GM19324 (cell line): Measurements from ENCODE around the gene HLA-DQA1.
"Not testable (repeated sequence)": the region's sequence is repeated elsewhere in the genome, so short reads cannot be mapped to it uniquely, and the experiment has no call there.

ENCODE experiments used
- ATAC-seq: cut with Tn5 transposase; IDR thresholded peaks from one replicate; pipeline ENCODE4 v1.9.1; 2021; ENCODE audit warnings: mild to moderate bottlenecking, moderate library complexity; ENCODE audit not compliant: unreplicated experiment, low FRiP score

Gene HLA-DQA1

DNA sequence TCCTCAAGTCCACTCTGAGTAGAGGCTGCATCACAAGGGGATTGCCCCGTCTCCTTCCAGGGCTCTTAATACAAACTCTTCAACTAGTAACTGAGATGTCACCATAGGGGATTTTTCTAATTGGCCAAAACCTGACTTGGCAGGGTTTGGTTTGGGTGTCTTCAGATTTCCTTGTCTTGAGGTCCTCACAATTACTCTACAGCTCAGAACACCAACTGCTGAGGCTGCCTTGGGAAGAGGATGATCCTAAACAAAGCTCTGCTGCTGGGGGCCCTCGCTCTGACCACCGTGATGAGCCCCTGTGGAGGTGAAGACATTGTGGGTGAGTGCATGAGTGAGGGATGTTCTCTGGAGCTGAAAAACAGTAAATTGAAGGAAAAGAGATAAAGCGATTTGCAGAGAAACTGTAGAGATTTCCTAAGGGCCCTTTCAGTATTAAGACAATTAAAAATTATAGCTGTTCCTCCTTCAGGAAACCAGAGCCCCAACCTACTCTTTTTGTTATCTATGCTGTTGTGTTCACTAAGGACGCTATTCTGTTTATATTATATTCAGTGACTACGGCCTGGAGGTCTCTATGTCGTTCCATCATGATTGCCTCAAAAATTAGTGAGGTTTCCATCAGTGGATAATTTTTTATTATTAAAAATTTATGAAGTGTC is at the start of gene HLA-DQA1:
HLA-DQA1 (plus strand) TSS at position 188 of the 662 bp plus-strand sequence; CDS start at position 241, 53 bp downstream.
- ATAC-seq, result peak; percentile 76

DNA sequence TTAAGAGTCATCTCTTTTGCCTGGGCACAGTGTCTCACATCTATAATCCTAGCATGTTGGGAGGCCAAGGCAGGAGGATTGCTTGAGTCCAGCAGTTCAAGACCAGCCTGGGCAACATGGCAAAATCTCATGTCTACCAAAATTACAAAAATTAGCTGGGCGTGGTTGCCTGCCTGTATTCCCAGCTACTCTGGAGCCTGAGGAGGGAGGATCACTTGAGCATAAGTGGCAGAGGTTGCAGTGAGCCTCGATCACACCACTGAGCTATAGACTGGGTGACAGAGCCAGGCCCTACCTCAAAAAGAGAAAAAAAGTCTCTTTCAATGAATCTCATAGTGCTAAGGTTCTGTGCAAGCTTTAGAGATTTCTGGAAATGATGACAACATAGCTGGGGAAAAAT is 49.0 kb upstream of the HLA-DQA1 start:
- no peak for ATAC-seq

DNA sequence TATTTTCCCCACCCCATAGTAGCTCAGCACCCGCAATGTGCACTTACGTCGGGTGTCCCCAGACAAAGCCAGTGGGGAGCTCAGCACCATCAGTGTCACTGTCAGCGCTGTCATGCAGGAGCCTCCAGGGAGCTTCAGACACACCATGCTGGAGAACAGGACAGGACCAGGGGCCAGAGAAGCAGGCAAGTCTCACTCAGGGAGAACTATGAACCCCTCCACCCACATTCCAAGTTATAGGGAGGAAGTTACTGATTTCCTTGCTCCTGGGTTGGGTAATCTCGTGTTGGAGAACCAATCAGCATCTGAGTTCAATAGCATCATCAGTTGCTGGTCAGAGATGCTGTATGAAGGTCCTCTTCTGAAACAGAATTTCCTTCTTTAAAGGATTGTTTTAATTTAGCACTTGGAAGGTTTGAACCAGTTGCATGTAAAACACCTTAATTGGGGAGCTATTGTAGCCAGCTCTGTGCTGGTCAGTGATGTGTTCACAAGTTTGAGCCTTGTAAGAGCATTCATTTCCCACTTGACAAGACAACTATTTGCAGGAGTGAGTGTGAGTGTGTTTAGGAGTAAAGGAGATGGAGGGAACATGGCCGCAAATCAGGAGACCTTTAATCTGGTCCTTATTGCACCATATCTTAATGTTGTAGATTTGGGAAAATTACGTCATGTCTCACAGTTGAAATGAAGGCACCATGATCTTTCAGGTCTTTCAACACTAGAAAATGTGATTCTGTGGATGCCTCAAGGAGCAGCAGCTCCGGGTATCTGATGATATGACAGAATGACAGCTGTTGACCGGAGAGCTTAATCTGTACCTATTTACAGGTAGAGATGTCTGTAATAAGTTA is 47.4 kb upstream of the HLA-DQA1 start, which contains the start of gene HLA-DRB1:
HLA-DRB1 (minus strand) TSS at position 253 of the 854 bp plus-strand sequence; CDS start at position 147, 106 bp downstream.
- peak; percentile 92 for ATAC-seq

DNA sequence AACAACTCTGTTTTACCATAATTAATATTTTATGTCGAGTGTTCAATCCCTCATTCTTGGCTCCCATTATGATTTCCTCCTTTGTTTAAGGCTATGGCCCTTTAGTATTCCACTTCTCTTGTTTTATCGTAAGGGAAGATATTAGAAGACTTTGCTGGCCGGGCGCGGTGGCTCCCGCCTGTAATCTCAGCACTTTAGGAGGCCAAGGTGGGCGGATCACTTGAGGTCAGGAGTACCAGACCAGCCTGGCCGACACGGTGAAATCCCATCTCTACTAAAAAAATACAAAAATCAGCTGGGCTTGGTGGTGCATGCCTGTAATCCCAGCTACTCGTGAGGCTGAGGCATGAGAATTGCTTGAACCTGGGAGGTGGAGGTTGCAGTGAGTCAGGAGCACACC is 46.5 kb upstream of the HLA-DQA1 start:
- not testable (repeated sequence) for ATAC-seq

DNA sequence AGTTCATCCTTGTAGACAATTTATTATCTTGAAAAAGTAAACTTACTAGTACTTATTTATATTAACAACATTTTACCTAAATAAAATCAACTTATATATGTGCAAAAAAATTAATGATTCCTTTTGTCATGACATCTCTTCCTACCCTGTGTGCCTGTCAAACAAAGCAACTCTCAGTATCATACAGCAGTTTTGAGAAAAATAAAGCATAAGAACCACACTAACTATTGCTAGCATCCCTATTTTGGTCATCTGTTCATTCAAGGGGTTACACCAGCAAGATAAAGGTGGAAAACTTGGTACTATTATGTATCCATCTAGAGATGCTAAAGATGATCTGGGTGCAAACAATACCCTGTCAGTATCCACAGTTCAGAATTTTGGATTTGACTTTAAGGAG is 40.2 kb upstream of the HLA-DQA1 start:
- no peak for ATAC-seq

DNA sequence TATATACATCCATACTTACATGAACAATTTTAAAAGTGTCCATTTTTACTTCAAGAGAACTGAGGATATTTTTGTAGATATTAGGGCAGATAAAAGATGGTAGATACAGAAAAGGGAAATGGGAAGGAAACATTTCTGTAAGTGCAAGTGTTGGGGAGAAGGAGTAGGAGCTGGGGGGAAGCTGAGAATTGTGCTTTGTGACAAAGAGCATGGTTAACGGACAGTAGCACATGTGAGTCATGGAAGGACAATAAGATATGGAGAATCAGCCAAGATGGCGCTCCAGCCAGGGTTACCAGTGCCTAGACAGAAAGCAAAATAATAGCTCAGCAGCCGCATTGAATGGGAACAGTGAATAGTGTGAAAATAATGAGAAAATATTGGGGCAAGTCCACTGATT is 34.8 kb upstream of the HLA-DQA1 start:
- ATAC-seq, result no peak

DNA sequence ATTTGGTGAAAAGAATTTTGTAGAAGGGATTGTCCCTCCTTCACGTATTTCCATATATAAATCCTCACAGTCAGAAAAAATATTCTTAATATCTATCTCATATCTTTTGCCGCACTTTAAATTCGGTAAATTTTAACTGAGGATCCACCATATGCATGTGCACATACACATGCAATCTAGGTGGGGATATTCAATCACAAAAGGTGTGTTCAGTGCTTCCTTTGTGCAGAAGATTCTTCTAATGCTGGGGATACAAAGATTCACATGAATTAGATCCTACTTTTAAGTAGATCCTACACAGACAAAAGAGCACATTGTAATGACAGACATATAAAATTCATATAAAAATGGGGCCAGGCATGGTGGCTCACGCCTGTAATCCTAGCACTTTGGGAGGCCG is 34.0 kb upstream of the HLA-DQA1 start:
- no peak for ATAC-seq

DNA sequence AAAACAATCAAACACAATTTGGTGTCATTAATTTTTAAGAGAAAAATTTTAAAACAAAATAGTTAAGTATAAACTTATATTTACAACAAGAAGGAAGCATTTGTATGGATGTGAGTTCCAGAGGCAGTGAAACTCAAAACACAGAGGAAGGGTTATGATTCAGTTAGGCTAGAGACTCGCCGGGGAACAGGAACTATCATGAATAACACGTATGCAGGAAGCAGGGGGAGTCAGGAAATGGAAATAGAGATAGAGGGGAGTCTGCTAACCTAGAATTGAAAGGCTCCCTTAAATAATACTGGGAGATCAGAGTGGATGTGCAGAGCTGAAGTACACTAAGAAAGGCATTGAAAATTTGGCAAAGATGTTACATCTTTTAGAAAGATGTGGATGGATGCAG is 33.3 kb upstream of the HLA-DQA1 start:
- no peak for ATAC-seq

DNA sequence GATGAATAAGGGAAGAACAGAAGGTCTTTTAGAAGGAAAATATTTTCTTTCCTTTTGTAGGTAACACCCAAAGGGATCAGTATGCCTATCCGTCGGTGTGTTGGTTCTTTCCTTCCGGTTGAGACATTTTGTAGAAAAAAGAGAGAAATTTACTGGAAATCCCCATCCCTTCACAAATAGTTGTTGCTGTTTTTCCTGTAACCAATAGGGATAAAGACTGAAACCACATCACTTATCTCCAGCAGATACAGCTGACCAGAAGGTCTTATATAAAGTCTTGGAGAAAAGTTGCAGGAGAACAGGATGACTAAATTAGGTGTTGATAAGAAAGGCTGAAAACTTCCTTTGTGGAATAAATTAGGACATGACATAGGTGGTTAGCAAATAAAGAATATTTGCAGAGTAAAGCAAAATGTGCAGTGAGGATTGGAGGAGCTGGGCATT is 32.8 kb upstream of the HLA-DQA1 start:
- no peak for ATAC-seq

DNA sequence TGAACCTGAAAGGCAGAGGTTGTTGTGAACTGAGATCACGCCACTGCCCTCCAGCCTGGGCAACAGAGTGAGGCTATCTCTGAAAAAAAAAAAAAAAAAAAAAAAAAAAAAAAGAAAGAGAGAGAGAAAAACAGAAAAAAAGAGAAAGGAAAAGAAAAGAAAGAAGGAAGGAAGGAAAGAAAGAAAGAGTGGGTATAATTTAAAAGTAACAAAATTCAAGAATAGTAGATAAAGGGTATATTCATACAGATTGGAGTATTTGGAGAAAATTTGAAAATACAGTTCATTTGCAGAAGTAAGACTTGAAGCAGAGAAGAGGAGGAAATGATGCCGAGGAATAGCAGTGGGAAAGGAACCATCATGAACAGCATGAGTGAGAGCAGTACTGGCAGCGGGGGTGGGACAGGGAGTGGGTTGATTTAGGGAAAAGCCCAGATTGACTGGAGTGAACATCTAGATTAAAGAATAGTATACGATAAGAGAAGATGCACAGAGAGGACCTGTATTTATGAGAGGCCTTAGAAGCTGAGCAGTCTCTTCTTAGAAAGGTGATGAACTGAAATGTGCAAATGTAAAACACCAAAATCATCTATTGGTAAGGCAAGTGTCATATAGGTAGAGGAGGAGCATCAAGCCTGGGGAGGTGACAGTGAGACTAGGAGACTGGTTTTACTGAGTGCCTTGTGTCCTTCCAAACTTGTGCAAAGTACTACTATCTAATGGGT is 29.8 kb upstream of the HLA-DQA1 start:
- ATAC-seq, result no peak

DNA sequence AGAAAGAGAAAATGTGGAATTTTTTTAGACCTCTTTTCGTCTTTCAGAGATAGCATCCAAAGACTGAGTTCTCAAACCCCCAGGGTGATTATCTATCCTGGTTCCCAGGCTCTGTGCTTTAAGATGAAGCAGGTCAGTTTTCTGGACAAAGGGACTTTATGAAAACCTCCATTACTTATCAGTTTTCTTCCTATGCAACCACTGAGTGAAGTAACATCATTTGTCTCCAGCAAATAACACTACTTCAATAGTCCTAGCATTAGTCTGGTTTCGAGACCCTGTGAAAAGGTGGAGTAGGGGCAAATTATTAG is 29.3 kb upstream of the HLA-DQA1 start:
- ATAC-seq, result no peak

DNA sequence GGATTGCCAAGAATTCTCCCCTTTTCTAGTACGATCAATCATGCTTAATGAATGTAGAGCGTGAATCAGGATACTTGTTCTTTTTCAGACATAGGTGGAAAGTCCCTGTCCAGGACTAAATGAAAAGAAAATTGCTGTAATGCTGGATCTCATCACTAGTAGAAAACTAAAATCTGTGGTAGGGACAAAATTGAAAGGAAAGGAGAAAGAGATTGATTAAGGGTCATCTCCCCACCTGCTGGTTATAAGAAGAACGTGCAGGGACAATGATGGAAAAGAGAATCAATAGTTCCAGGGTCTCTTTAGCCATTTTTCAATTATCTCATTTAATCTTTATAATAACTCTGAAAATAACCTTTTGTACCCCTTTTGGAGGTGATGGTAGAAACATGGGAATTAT is 28.8 kb upstream of the HLA-DQA1 start:
- no peak for ATAC-seq

DNA sequence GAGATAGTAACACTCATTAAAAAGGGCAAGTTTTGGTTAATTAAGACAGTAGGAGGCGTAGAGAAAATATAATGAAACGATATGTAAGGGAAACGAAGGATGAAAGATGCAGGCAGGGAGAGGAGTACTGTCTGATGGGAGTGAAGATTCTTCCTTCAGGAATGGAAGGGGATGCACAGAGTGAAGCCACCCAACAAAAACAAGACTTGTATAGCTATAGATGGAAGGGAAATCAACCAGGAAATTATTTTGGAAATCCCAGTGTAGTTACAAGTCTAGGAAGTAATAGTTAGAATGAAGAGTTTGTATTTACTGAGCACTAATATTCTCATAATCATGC is 27.8 kb upstream of the HLA-DQA1 start:
- peak; percentile 20 for ATAC-seq

DNA sequence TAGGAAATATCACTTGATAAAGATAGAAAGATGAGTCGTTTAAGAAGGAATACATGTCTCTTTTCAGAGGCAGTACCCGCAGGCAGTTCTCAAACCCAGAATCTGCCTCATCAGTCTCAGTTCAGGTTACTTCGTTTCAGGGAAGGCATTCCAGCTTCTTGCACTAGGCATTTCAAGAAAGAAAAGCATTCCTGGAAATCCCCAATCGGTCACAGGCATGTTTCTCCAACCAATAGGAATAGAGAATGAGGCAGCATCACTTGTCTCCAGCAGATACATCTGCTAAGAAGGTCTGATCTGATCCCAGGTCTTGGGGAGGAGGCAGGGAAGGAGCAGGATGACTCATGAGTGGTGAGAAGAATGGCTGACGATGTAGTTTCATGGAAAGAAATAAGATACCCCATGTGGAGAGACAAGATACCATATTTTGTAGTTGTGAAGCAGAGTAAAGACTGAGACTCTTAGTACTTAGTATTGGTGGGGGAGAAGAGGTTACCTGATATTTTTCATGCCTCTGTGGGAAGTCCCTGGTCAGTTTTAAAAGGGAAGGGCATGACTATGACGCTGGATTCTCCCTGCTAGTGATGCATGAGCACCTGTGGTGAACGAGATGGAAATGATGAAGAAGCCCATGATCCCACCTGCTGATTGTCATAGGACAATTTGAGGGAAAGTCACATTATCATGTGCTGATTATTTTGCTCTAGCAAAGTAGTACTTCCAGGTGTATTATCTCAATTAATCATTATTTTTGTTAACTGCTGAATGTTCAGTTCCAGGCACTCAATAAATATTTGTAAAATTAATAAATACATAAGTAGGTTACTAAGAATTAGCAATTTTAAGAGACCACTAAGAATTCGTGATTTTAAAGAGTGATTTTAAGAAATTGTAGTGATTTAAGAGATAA is 27.2 kb upstream of the HLA-DQA1 start:
- ATAC-seq, result peak; percentile 91

DNA sequence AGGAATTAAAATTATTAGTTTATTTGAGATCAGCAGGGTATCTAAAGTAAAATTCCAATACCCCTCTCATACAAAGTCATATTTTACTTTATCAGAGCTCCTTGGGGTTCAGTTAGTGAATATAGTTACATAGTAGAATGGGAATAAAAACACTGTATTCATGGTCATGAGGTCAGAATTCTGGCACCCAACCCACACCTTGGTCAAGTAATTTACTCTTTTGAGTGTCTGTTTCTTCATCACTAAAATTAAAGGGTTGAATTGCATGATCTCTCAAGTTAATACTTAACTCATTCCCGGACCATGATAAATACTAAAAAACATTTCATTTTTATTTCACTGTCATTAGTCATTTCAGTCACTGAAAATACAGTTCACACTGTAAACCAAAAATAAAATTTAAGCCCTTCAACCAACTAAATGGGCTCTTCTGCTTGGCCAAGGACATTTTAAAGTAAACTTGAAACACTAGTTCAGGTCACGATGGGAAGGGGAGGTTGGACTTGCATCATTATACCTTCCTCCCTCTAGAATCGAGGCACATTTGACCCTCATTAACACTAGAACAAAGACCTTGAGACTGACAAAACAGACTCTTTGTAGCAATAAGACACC is 26.4 kb upstream of the HLA-DQA1 start:
- ATAC-seq, result no peak

DNA sequence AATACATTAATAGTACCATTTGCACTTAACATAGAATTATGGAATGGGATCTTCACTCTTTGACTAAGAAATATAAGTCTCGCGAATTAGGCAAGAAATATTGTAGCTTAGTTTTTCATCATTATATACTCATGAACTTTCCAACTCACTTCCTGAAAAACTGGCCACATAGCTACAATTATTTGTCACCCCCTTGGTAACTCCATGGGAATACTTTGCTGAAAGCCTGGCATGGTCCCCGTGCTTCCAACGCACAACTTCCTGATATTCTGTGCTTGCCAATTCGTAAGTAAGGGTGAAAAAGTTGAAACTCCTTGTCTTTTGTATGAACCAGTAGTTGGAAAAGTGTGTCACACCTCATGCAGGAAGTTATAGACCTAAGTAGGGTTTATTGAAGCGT is 23.7 kb upstream of the HLA-DQA1 start:
- ATAC-seq, result no peak

DNA sequence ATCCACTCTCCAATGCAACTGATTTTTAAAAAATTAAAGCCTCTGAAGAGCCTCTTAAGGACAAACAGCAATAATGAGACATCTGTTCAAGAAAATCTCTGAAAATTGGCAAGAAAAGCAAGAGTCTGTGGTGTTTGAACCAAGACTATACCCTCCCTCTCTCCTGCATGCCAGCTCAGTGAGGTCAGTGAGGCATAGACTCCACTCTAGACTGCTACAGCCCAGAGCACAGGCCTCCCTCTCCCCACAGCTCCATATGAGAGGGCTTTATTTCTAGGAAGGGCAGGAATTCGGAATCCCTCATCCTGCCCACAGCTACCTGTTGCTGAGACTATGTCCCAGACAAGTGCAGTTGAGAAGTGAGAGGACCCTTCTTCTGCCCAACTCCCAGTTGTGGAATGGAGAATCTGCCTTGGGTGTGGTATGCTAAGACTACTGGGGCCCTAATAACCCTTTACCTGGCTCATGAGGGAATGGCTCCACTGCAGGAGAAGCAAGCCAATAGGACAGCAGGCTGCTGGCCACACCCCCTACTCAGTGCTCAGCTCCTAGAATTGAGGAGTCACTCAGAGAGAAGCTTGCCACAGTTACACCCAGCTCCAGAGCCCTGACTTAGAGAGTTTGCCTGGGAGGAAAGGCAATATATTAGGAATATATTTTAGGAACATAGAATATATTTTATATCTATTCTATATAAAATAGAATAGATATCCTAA is 22.7 kb upstream of the HLA-DQA1 start:
- ATAC-seq, result no peak

DNA sequence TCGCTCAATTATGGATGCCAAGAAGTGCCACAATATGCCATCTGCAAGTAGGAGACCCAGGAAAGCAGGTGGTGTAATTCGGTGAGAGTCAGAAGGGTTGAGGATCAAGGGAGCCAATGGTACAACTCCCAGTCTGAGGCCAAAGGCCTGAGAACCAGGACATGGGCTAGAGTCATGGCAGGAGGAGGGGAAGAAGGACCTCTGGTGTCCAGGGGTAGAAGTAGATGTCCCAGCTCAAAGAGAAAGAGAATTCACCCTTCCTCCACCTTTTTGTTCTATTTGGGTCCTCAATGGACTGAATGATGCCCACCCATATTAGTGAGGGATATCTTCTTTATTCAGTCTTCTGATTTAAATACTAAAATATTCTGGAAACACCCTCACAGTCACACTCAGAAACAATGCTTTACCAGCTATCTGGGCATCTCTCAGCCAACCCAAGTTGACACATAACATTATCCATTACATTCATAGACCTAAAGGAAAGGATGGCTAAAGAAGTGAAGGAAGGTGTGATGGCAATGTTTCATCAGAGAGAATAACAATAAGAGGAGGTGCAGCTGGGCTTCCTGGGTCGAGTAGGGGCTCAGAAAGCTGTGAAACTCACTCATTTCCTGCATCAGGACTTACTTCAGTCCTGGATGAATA is 21.2 kb upstream of the HLA-DQA1 start:
- ATAC-seq, result no peak

DNA sequence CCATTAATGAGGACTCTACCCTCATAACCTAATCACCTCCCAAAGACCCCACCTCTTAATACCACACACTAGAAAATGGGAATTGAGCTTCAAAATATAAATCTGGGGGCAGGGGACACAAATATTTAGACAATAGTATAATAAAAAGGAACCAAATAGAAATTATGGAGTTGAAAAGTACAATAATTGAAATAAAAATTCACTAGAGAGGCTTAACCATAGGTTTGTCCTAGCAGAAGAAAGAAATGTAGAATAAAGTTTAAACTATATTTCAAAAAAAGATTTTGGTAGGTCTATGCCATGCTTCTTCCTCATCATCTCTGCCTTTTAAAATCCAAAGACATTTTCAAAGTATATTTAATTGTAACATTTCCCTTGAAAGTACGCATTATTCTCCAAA is 19.5 kb upstream of the HLA-DQA1 start:
- ATAC-seq, result no peak
